ENCODE data around the gene CACNA2D3. TPM values are rescaled to one million over a fixed set of nuclear protein-coding genes. Genes with fewer than 3 reads are reported as not detected.

CACNA2D3 gene
- total RNA-seq, 1 donor from 2014 or later: not detected

DNA sequence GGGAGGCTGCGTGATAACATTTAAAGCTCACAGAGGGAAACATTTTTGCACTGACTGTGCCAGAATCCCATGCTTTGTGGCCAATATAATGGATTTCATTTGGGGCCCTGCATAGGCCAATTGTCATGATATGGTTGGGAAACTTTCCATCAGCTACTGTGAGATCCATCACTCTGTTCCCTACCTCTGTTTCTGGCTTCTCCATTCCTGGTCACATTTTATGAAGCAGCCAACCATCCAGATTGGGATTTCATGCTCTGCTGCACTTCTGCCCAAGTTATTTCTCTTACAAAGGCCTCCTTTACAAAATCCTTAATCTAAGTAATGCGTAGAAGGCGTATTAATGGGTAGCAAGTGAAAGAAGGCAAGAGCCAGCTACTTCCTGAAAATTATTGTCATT is 584.4 kb downstream of the CACNA2D3 start:
- Histone ChIP-seq H3F3A (ENCODE audit: low read depth) (peaks cover 10% of the 10 kb centered on the region), H3K27ac (no peak overlapping the region), H3K9me3 (ENCODE audit: low read depth) (no peaks in the 10 kb centered on the region), H3K79me2 (ENCODE audit: low read depth) (no peaks in the 10 kb centered on the region), H3K27me3 (no peaks in the 10 kb centered on the region), H3K4me1 (peaks cover 38% of the 10 kb centered on the region), H3K36me3 (no peaks in the 10 kb centered on the region), H3K4me3 (no peak overlapping the region), H4K20me1 (ENCODE audit: low read depth) (no peaks in the 10 kb centered on the region), H3K4me2 (no peak overlapping the region), H3K9ac (no peak overlapping the region), H2AFZ (replicated peaks) (no peak overlapping the region)
- H3K36me3 Mint-ChIP-seq: no peaks in the 10 kb centered on the region
- H3K4me1 Mint-ChIP-seq: peaks cover 58% of the 10 kb centered on the region
- TF ChIP-seq EZH2 (IDR thresholded peaks at IDR 0.05) (no peak), EZH2phosphoT487 (IDR thresholded peaks at IDR 0.05) (no peak)
- H3K27ac Mint-ChIP-seq: peak overlapping the region; percentile 97
- peaks cover 5% of the 10 kb centered on the region for H3K9me3 Mint-ChIP-seq
- H3K4me3 Mint-ChIP-seq: peak overlapping the region; percentile 59
- no peak for DNase-seq (ENCODE audit: low spot score)
- H3K27me3 Mint-ChIP-seq (ENCODE audit: insufficient read depth, low read depth): peaks cover 7% of the 10 kb centered on the region

GRCh38 chr3:54709785-54710184 is 587.4 kb downstream of the CACNA2D3 start:
- no peak overlapping the region for H3K27ac ChIP-seq
- no peaks in the 10 kb centered on the region for H3K36me3 Mint-ChIP-seq
- peaks cover 13% of the 10 kb centered on the region for H3K27me3 Mint-ChIP-seq (ENCODE audit: insufficient read depth, low read depth)
- no peaks in the 10 kb centered on the region for H3F3A ChIP-seq (ENCODE audit: low read depth)
- no peaks in the 10 kb centered on the region for H3K9me3 ChIP-seq (ENCODE audit: low read depth)
- H3K4me1 ChIP-seq: peaks cover 22% of the 10 kb centered on the region
- peaks cover 45% of the 10 kb centered on the region for H3K4me1 Mint-ChIP-seq
- TF ChIP-seq EZH2phosphoT487 (IDR thresholded peaks at IDR 0.05): no peak
- TF ChIP-seq CTCF (IDR thresholded peaks at IDR 0.05): no peak
- no peak for TF ChIP-seq EZH2 (IDR thresholded peaks at IDR 0.05)
- no peak overlapping the region for H2AFZ ChIP-seq (replicated peaks)
- H3K4me3 Mint-ChIP-seq: no peak overlapping the region
- no peak overlapping the region for H3K27ac Mint-ChIP-seq
- H3K4me3 ChIP-seq: no peak overlapping the region
- H3K9me3 Mint-ChIP-seq: peaks cover 3% of the 10 kb centered on the region
- no peak overlapping the region for H3K9ac ChIP-seq
- H3K4me2 ChIP-seq: no peak overlapping the region
- no peaks in the 10 kb centered on the region for H3K79me2 ChIP-seq (ENCODE audit: low read depth)
- no peak for DNase-seq (ENCODE audit: low spot score)
- no peaks in the 10 kb centered on the region for H3K36me3 ChIP-seq
- H3K27me3 ChIP-seq: no peaks in the 10 kb centered on the region
- no peaks in the 10 kb centered on the region for H4K20me1 ChIP-seq (ENCODE audit: low read depth)

DNA sequence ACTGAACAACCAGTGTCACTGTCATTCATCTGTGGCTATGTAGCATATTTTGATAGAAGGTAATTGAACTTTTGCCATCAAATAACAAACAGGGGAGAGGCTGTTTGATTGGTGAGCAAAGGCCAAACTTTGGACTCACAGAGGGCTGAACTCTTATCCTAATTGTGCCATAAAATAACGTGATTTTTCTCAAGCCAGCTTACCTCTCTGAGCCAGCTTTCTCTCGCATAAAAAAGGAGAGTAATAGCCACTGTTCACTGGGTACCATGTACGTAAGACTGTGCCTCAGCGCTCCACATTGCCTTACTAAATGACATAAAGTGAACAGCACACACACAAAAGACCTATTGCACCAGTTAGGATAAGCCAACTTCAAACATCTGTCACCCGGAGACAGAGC is 588.6 kb downstream of the CACNA2D3 start:
- no peaks in the 10 kb centered on the region for H3F3A ChIP-seq (ENCODE audit: low read depth)
- no peaks in the 10 kb centered on the region for H3K79me2 ChIP-seq (ENCODE audit: low read depth)
- no peak overlapping the region for H3K27ac ChIP-seq
- Mint-ChIP-seq H3K4me1 (peaks cover 33% of the 10 kb centered on the region), H3K36me3 (no peaks in the 10 kb centered on the region), H3K27me3 (ENCODE audit: insufficient read depth, low read depth) (peaks cover 11% of the 10 kb centered on the region), H3K9me3 (peaks cover 3% of the 10 kb centered on the region), H3K27ac (no peak overlapping the region), H3K4me3 (no peak overlapping the region)
- H3K36me3 ChIP-seq: no peaks in the 10 kb centered on the region
- H3K9me3 ChIP-seq (ENCODE audit: low read depth): no peaks in the 10 kb centered on the region
- TF ChIP-seq EZH2 (IDR thresholded peaks at IDR 0.05): no peak
- no peak for TF ChIP-seq EZH2phosphoT487 (IDR thresholded peaks at IDR 0.05)
- TF ChIP-seq CTCF (IDR thresholded peaks at IDR 0.05): no peak
- no peak overlapping the region for H3K4me2 ChIP-seq
- peaks cover 20% of the 10 kb centered on the region for H3K4me1 ChIP-seq
- H4K20me1 ChIP-seq (ENCODE audit: low read depth): no peaks in the 10 kb centered on the region
- no peak overlapping the region for H3K9ac ChIP-seq
- H3K4me3 ChIP-seq: no peak overlapping the region
- peak overlapping the region; percentile 34 for H2AFZ ChIP-seq (replicated peaks)
- H3K27me3 ChIP-seq: no peaks in the 10 kb centered on the region
- DNase-seq (ENCODE audit: low spot score): no peak

DNA sequence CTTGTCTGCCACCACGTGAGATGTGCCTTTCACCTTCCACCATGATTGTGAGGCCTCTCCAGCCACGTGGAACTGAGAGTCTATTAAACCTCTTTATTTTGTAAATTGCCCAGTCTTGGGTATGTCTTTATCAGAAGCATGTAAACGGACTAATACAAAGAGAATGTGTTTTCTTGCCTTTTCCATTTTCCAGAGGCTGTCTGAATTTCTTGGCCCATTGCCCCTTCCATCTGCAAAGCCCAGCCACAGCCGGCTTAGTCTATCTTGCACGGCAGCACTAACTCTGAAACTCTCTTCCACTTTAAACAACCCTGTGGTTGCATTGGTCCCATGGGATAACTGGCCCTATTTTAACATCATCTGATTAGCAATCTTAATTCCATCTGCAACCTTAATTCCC is 590.2 kb downstream of the CACNA2D3 start:
- H3F3A ChIP-seq (ENCODE audit: low read depth): no peaks in the 10 kb centered on the region
- DNase-seq (ENCODE audit: low spot score): no peak
- Mint-ChIP-seq H3K9me3 (peaks cover 3% of the 10 kb centered on the region), H3K4me3 (no peak overlapping the region), H3K27me3 (ENCODE audit: insufficient read depth, low read depth) (peaks cover 7% of the 10 kb centered on the region), H3K27ac (no peak overlapping the region), H3K36me3 (no peaks in the 10 kb centered on the region), H3K4me1 (peaks cover 17% of the 10 kb centered on the region)
- H3K4me2 ChIP-seq: no peak overlapping the region
- H3K9me3 ChIP-seq (ENCODE audit: low read depth): no peaks in the 10 kb centered on the region
- H3K4me1 ChIP-seq: peaks cover 12% of the 10 kb centered on the region
- H3K79me2 ChIP-seq (ENCODE audit: low read depth): no peaks in the 10 kb centered on the region
- H3K4me3 ChIP-seq: no peak overlapping the region
- no peak overlapping the region for H3K9ac ChIP-seq
- no peak overlapping the region for H2AFZ ChIP-seq (replicated peaks)
- H3K27ac ChIP-seq: no peak overlapping the region
- TF ChIP-seq EZH2phosphoT487 (IDR thresholded peaks at IDR 0.05): no peak
- no peak for TF ChIP-seq EZH2 (IDR thresholded peaks at IDR 0.05)
- no peak for TF ChIP-seq CTCF (IDR thresholded peaks at IDR 0.05)
- H3K36me3 ChIP-seq: no peaks in the 10 kb centered on the region
- no peaks in the 10 kb centered on the region for H4K20me1 ChIP-seq (ENCODE audit: low read depth)
- no peaks in the 10 kb centered on the region for H3K27me3 ChIP-seq
